GM21360 (cell line): ENCODE results near the gene THBS2.
A peak's percentile ranks its signal among the peaks of the same experiment; 100 is the strongest.
"Not testable (repeated sequence)": the region's sequence is repeated elsewhere in the genome, so short reads cannot be mapped to it uniquely, and the experiment has no call there.

Experiments
- ATAC-seq: cut with Tn5 transposase; IDR thresholded peaks from one replicate; pipeline ENCODE4 v1.9.1; 2021; ENCODE audit warnings: mild to moderate bottlenecking, moderate library complexity; ENCODE audit not compliant: unreplicated experiment

THBS2 gene

GRCh38 chr6:169212897-169213813, 40.5 kb downstream of the THBS2 start:
- ATAC-seq: peak; percentile 100

GRCh38 chr6:169212436-169212835, 41.2 kb downstream of the THBS2 start:
- no peak for ATAC-seq

- no peak for ATAC-seq
Observed at GRCh38 chr6:169211881-169212280, 41.8 kb downstream of the THBS2 start.

- ATAC-seq: no peak
Observed at GRCh38 chr6:169210611-169211010, 43.0 kb downstream of the THBS2 start.

- ATAC-seq: no peak
Observed at GRCh38 chr6:169208011-169208410, 45.6 kb downstream of the THBS2 start.

GRCh38 chr6:169207482-169207881, 46.2 kb downstream of the THBS2 start:
- no peak for ATAC-seq

- no peak for ATAC-seq
Observed at GRCh38 chr6:169205176-169206160, 48.2 kb downstream of the THBS2 start.

- ATAC-seq: no peak
Observed at GRCh38 chr6:169204167-169204566, 49.5 kb downstream of the THBS2 start.

- ATAC-seq: no peak
Observed at GRCh38 chr6:169201985-169202384, 51.7 kb downstream of the THBS2 start.

GRCh38 chr6:169200893-169201514, 52.6 kb downstream of the THBS2 start:
- ATAC-seq: no peak

GRCh38 chr6:169199625-169200335, 53.9 kb downstream of the THBS2 start:
- no peak for ATAC-seq

- no peak for ATAC-seq
Observed at GRCh38 chr6:169198885-169199284, 54.8 kb downstream of the THBS2 start.

- not testable (repeated sequence) for ATAC-seq
Observed at GRCh38 chr6:169197929-169198328, 55.7 kb downstream of the THBS2 start.

- ATAC-seq: not testable (repeated sequence)
Observed at GRCh38 chr6:169196279-169196678, 57.4 kb downstream of the THBS2 start.

- no peak for ATAC-seq
Observed at GRCh38 chr6:169194737-169195136, 58.9 kb downstream of the THBS2 start.

GRCh38 chr6:169190970-169191369, 62.7 kb downstream of the THBS2 start:
- no peak for ATAC-seq

GRCh38 chr6:169190144-169190584, 63.5 kb downstream of the THBS2 start:
- ATAC-seq: no peak

- no peak for ATAC-seq
Observed at GRCh38 chr6:169189686-169190085, 64.0 kb downstream of the THBS2 start.

GRCh38 chr6:169189182-169189581, 64.5 kb downstream of the THBS2 start:
- ATAC-seq: no peak

GRCh38 chr6:169188475-169188874, 65.2 kb downstream of the THBS2 start:
- no peak for ATAC-seq
